CD4-positive, alpha-beta T cell (primary cell): Measurements from ENCODE around the gene NACC2. TPM values are rescaled to one million over a fixed set of nuclear protein-coding genes. Genes with fewer than 3 reads are reported as not detected.

Source experiments
- ATAC-seq: fragments of 200-7000 bp; cut with Tn5 transposase; one replicate; pipeline ENCODE4 v1.10.0; 2022; ENCODE audit warnings: mild to moderate bottlenecking; ENCODE audit not compliant: poor library complexity
- CTCF ChIA-PET: fragments of 350-600 bp; sonication (Branson Sonifier 250); formaldehyde crosslinking; loops from one replicate; lab custom pipeline; 2021; ENCODE audit warnings: antibody characterized with exemption, inconsistent platforms; lab: Charles Lee
- POLR2A ChIA-PET: fragments of 350-600 bp; sonication (Branson Sonifier 250); formaldehyde crosslinking; loops from one replicate; lab custom pipeline; 2021; ENCODE audit warnings: antibody characterized with exemption, inconsistent platforms; lab: Charles Lee
- DNase-seq, 14 experiments: peaks; one replicate each; pipeline ENCODE4 v3.0.0-alpha.2; 2013 to 2020; ENCODE audit warnings: mixed read lengths in 2 of 14
- H3K27ac ChIP-seq, 2 donors: one replicate each; pipeline versions ENCODE4 v1.5.1 to v1.7.0; 2013; ENCODE audit warnings: low read length in 2 of 2, low read depth in 1 of 2, mild to moderate bottlenecking in 1 of 2
- H3K27me3 ChIP-seq, 2 experiments: 1 replicate in 1 of 2; 2 replicates in 1 of 2; pipeline versions ENCODE4 v1.6.1 to v1.7.0; 2013; ENCODE audit warnings: low read length in 2 of 2, control low read depth in 1 of 2, mild to moderate bottlenecking in 1 of 2, moderate library complexity in 1 of 2; ENCODE audit not compliant: insufficient read depth in 2 of 2, control insufficient read depth in 1 of 2
- H3K36me3 ChIP-seq: one replicate; pipeline ENCODE4 v1.6.1; 2013; ENCODE audit warnings: low read length, control low read depth; ENCODE audit not compliant: insufficient read depth
- H3K4me1 ChIP-seq: one replicate; pipeline ENCODE4 v1.6.1; 2013; ENCODE audit warnings: low read length, control low read depth; ENCODE audit not compliant: insufficient read depth
- H3K4me3 ChIP-seq: one replicate; pipeline ENCODE4 v1.5.1; 2013; ENCODE audit warnings: mild to moderate bottlenecking, low read length, moderate library complexity
- H3K9me3 ChIP-seq, 2 experiments: 1 replicate in 1 of 2; 2 replicates in 1 of 2; pipeline versions ENCODE4 v1.6.1 to v1.7.0; 2013; ENCODE audit warnings: low read length in 2 of 2, mild to moderate bottlenecking in 2 of 2, control low read depth in 1 of 2, moderate library complexity in 1 of 2; ENCODE audit not compliant: control insufficient read depth in 1 of 2, insufficient read depth in 1 of 2
- H3K27ac Mint-ChIP-seq: one replicate; pipeline ENCODE4 v1.8.0; 2020; ENCODE audit warnings: mixed read lengths
- H3K27me3 Mint-ChIP-seq: one replicate; pipeline ENCODE4 v1.8.0; 2021; ENCODE audit warnings: mixed read lengths
- H3K36me3 Mint-ChIP-seq: one replicate; pipeline ENCODE4 v1.8.0; 2021; ENCODE audit warnings: low read depth, mixed read lengths
- H3K4me1 Mint-ChIP-seq: one replicate; pipeline ENCODE4 v1.8.0; 2021; ENCODE audit warnings: low read depth, mixed read lengths
- H3K4me3 Mint-ChIP-seq: one replicate; pipeline ENCODE4 v1.8.0; 2020; ENCODE audit warnings: mild to moderate bottlenecking, mixed read lengths
- H3K9me3 Mint-ChIP-seq: one replicate; pipeline ENCODE4 v1.8.0; 2020; ENCODE audit warnings: mixed read lengths
- intact Hi-C, 2 experiments: fragments of 100-400 bp; cut with DNase I in 1 of 2; cut with micrococcal nuclease in 1 of 2; formaldehyde crosslinking; loops; one replicate each; pipeline versions ENCODE4 v1.15.1 to v1.9.0; 2023 to 2025; cut with DNase I, micrococcal nuclease
- total RNA-seq, 174 experiments: library from RNA in 2 of 174; stranded (reverse) in 2 of 174; gene quantifications; one replicate each; pipeline ENCODE4 v1.2.3 and lab custom pipeline; 2021 to 2026
- TF ChIP-seq, protein P1 (sequence below): fragments of 200-600 bp; IDR thresholded peaks from one replicate; pipeline ENCODE4 v1.8.0; 2022; ENCODE audit warnings: antibody characterized with exemption, mild to moderate bottlenecking

The NACC2 gene
- total RNA-seq, 2 experiments from 2014 or later, result 2.1 to 2.7 TPM

DNA sequence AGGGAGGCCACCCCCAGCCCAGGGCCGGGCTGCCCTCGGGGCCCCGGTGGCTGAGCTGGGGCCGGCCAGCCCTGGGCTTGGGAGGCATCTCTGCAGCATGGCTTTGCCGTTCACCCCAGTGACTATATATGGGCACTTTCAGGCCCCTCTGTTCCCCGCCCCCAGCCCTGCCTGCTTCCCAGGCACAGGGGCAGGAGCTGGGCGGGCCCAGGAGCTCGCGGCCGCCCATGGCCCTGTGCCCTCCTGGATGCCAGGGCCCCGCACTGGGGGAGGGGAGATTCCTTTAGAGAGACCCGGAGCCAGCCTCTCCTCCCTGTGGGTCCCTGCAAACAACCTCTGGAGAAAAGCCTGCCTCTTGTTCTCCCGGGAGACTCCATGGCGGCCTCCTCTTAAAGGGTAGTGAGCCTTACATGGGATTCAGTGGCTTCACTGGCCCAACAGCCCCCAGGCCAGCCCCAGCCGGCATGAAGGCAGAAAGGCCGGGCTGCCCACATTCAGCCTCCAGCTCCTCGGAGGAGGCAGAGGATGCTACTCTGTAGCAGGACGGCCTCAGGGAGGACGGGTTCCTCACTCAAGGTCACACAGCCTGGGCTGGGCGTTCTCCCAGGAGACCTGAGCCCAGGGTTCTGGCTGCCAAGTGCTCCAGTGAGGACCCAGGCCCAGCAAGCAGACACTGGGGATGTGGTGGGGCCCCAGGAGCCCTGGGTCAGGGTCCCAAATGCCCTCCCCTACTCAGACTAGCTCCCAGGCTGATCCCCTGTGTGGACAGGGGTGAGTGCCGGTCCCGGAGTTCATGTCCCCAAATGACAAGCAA, 4.1 kb downstream of the NACC2 start:
- Mint-ChIP-seq H3K4me3 (peak overlapping the region; percentile 70), H3K4me1 (peaks cover 15% of the 10 kb centered on the region), H3K27me3 (no peaks in the 10 kb centered on the region), H3K36me3 (no peaks in the 10 kb centered on the region), H3K27ac (no peak overlapping the region), H3K9me3 (no peaks in the 10 kb centered on the region)
- TF ChIP-seq, protein P1, sequence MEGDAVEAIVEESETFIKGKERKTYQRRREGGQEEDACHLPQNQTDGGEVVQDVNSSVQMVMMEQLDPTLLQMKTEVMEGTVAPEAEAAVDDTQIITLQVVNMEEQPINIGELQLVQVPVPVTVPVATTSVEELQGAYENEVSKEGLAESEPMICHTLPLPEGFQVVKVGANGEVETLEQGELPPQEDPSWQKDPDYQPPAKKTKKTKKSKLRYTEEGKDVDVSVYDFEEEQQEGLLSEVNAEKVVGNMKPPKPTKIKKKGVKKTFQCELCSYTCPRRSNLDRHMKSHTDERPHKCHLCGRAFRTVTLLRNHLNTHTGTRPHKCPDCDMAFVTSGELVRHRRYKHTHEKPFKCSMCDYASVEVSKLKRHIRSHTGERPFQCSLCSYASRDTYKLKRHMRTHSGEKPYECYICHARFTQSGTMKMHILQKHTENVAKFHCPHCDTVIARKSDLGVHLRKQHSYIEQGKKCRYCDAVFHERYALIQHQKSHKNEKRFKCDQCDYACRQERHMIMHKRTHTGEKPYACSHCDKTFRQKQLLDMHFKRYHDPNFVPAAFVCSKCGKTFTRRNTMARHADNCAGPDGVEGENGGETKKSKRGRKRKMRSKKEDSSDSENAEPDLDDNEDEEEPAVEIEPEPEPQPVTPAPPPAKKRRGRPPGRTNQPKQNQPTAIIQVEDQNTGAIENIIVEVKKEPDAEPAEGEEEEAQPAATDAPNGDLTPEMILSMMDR, result no peak
- POLR2A ChIA-PET, result interaction anchor here (1.0 kb wide), 1 partner anchor 19 kb away, joined by 3 read pairs; no protein-coding TSS in a partner anchor
- Histone ChIP-seq H3K27me3 (peaks cover 0 to 3% of the 10 kb centered on the region in 2 experiments), H3K36me3 (no peaks in the 10 kb centered on the region), H3K9me3 (no peaks in the 10 kb centered on the region), H3K4me1 (peaks cover 61% of the 10 kb centered on the region), H3K4me3 (no peak overlapping the region), H3K27ac (no peak overlapping the region)
- ATAC-seq (no peak), DNase-seq (no peak)
- CTCF ChIA-PET, result interaction anchor here (1.6 kb wide), 2 partner anchors 15 to 32 kb away, joined by 4 read pairs; no protein-coding TSS in a partner anchor
- intact Hi-C loops, result no loop called here

DNA sequence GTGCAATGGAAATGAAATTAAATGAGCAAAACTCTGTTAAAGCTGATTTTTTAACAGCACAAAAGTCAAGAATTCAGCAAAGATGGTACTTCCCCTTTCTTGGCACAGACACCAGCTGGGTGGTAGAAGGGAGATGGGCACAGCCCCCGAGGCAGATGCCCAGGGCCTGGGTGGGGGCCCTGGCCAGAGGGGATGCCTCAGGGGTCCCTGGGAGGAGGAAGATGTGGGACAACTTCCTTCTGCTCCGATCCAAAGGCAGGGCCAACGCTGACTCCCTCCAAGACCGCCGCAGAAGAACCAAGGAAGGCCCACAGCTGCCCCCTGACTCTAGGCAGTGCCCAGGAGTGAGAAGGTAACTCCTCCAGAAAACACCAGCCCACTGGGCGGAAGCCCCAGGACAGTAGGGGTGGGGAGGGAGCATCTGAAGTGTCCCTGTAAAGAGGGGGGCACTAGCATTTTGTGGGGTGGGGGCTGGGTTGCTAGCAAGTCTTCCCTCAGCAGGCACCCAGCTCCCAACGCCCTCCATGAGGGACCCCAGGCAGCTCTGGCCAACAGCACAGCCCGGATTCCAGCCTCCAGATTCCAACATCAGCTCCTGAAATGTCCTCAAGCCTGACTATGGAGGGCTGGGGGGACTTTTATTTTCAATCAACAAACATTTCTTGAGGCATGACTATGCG, 4.9 kb downstream of the NACC2 start:
- Mint-ChIP-seq H3K36me3 (no peaks in the 10 kb centered on the region), H3K27ac (no peak overlapping the region), H3K4me3 (no peak overlapping the region), H3K27me3 (no peaks in the 10 kb centered on the region), H3K4me1 (peaks cover 15% of the 10 kb centered on the region), H3K9me3 (no peaks in the 10 kb centered on the region)
- intact Hi-C loops, result no loop called here
- Histone ChIP-seq H3K27me3 (peaks cover 0 to 3% of the 10 kb centered on the region in 2 experiments), H3K4me3 (no peak overlapping the region), H3K9me3 (no peaks in the 10 kb centered on the region), H3K4me1 (peaks cover 59% of the 10 kb centered on the region), H3K27ac (no peak overlapping the region), H3K36me3 (no peaks in the 10 kb centered on the region)
- ATAC-seq (no peak), DNase-seq (no peak)
- ChIA-PET CTCF (interaction anchor here (0.7 to 1.6 kb wide), 7 partner anchors 16 to 33 kb away, joined by 3 to 8 read pairs (median 4); no protein-coding TSS in a partner anchor), POLR2A (interaction anchor here (0.7 to 1.0 kb wide), 3 partner anchors 19 to 38 kb away, joined by 3 to 4 read pairs (median 3); no protein-coding TSS in a partner anchor)
- TF ChIP-seq, protein P1, result no peak

DNA sequence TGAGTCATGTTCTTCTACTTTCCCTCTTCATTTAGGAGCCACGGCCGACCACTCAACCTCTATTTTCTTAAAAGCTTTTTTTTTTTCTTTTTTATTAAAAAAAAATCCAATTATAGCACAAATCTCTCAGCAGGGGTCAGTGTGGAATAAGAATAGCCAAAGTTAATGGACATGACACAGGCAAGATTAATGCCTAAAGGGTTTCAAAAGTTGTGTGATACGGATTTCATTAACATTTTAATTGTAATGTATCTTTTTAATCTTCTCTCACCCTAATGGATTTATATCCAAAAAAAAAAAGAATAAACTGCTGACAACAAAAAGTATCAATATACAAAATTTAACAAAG, 5.4 kb downstream of the NACC2 start:
- Mint-ChIP-seq H3K36me3 (no peaks in the 10 kb centered on the region), H3K4me3 (peak overlapping the region; percentile 2), H3K27me3 (no peaks in the 10 kb centered on the region), H3K4me1 (peaks cover 16% of the 10 kb centered on the region), H3K27ac (no peak overlapping the region), H3K9me3 (no peaks in the 10 kb centered on the region)
- TF ChIP-seq, protein P1, result peak; percentile 67
- DNase-seq, result peak in 3 of 14 experiments; percentile 46 to 66 (median 63)
- intact Hi-C loops, result loop anchor here (1.0 kb wide), 1 partner anchor 34 kb away; no protein-coding TSS in a partner anchor
- no peak for ATAC-seq
- Histone ChIP-seq H3K27me3 (peaks cover 0 to 3% of the 10 kb centered on the region in 2 experiments), H3K36me3 (no peaks in the 10 kb centered on the region), H3K4me3 (no peak overlapping the region), H3K9me3 (no peaks in the 10 kb centered on the region), H3K4me1 (peaks cover 62% of the 10 kb centered on the region), H3K27ac (no peak overlapping the region)
- ChIA-PET CTCF (interaction anchor here (0.6 to 1.6 kb wide), 9 partner anchors 11 to 122 kb away, joined by 3 to 8 read pairs (median 3); no protein-coding TSS in a partner anchor), POLR2A (interaction anchor here (0.6 to 1.0 kb wide), 3 partner anchors 20 to 129 kb away, joined by 3 to 4 read pairs (median 4); partner anchors contain the start of gene UBAC1)
